IPS-18c (cell line): ENCODE measurements around the gene SEZ6.

Experiments
- H3K4me3 ChIP-seq: 2 replicates; pipeline ENCODE4 v1.7.0; 2013; ENCODE audit warnings: low read depth, mild to moderate bottlenecking, low read length, moderate library complexity; ENCODE audit not compliant: insufficient read depth
- H3K9me3 ChIP-seq: one replicate; pipeline ENCODE4 v1.6.1; 2013; ENCODE audit warnings: mild to moderate bottlenecking, low read length, moderate library complexity; ENCODE audit not compliant: control insufficient read depth, insufficient read depth

Gene SEZ6

DNA sequence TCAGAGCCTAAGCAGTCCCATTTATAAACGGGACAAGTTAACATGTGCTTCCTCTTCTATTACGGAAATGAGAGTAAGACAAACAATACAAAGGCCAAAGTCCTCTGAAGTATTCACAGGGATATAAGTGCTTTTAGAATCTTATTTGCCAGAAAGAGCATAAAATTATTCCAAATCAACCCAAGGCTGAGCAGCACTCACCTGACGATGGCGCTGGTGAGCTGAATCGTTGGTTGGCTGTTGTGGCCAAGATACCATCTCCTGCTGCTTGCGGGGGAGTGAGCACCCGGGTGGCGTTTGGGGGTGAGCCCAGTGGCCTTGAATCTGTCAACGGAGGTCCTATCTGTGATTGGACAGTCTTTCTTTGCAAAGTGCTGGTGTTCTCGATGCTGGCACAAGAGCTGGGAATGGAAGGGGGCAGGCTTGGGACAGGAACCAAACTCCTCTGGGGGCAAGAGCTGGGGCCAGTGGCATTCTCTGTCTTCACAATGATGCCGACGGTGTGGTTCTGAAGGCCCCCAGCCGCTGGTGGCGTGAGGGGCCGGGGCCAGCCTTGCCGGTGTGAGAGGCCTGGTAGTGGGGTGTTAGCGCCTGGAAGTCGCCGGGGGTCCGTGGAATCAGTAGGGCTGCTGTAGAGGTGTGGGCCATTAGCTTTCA is 93.4 kb downstream of the SEZ6 start:
- no peak overlapping the region for H3K4me3 ChIP-seq
- no peaks in the 10 kb centered on the region for H3K9me3 ChIP-seq

DNA sequence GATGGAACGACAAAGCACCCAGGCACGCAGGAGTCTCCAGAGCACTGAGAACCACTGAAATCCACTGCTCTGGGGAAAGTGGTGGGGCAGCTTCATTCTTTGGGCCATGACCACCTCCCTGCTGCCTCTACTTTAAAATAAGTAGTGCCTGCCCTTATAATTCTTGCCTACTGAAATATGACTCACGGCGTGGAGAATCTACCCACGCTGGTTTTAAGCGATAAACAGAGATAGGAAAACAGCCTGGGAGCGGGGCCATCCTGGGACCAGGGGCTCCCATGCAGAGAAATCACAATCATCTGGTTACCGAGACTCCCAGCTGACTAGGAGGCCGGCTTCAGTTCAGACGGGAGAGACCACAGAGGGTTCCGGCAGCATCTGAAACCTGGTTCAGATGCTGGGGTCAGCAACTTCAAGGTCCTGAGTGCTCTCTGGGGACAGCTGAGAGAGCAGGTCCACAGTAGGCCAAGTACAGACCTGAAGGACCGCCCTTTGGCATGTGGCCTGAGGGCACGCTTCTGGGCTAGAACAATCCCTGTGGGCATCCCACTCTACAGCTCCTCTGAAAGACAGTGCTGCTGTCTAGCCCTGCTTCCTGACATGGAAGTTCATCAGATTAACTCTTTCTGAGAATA is 94.3 kb downstream of the SEZ6 start:
- no peak overlapping the region for H3K4me3 ChIP-seq
- H3K9me3 ChIP-seq: no peaks in the 10 kb centered on the region

DNA sequence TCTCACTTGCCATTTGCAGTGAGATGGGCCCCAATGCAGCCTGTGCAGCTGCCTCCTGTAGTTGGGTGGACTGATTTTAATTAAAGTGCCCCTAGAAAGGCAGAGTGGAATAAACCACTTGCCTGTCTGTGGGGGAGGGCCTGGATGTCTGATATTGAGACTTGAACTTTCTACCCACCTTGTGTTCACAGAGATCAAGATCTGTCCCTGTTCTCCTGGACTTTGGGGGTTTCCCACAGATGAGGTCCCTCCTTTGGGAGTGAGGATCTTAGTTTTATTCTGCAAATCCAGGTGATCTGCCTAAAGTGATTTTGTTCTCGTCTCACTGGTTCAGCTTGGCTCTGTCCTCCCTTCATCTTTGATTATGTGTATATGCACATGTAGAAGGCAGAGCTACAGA is 95.3 kb downstream of the SEZ6 start:
- H3K4me3 ChIP-seq: no peak overlapping the region
- H3K9me3 ChIP-seq: no peaks in the 10 kb centered on the region

DNA sequence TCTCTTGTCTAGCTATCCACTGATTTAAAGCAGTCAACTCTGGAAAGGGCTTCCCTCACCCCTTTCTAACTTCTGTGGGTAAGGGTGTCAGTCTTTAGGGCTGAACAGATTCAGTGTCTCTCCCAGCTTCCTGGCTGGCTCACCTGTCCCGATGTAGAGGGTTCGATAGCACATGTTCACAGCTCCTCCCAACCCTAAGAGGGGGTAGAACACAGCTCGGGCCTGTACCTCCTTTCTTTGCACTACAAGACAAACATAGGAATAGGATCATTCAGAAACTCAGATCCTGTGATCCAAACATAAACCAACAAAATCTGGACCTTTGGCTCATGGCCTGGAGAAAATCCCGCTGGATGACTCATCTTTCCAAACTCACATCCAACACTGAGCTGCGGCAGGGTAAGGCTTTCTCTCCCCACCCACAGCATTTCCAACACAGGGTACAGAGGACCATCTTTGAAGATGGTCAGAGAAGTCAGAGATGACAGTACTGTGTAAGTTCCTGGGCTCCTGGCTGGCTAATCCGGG is 97.1 kb downstream of the SEZ6 start:
- no peaks in the 10 kb centered on the region for H3K9me3 ChIP-seq
- H3K4me3 ChIP-seq: no peak overlapping the region

DNA sequence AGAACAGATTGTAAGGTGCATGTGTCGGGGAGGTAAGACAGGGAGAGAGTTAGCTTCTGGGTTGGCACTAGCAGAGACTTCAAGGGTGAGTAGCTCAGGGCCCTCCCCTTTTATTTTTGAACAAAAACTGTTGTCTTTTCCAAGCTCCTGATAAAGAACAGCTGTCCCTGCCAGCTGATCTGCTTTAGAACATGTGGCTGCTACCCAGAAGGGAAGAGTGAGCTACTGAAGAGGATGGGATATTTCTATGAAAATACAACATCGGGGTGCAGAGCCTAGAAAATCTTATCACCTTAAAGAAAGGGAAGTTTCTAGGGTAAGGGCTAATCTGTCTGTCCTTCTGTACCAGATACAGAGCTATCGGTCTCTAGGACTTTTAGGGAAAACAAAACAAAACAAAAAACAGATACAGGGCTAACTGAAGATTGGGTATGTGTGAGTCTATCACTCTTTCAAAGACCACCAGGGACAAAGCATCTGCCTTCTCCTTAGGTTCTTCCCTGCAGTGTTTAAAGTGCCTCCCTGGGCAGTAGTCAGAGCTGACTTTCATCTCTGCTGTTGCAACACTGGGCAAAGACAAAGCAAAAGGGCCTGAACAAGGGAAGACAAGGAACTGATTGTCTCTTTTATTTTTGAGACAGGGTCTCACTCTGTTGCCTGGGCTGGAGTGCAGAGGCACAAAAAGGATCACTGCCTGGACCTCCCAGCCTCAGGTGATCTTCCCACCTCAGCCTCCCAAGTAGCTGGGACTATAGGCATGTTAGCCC is 97.9 kb downstream of the SEZ6 start:
- no peaks in the 10 kb centered on the region for H3K9me3 ChIP-seq
- no peak overlapping the region for H3K4me3 ChIP-seq

DNA sequence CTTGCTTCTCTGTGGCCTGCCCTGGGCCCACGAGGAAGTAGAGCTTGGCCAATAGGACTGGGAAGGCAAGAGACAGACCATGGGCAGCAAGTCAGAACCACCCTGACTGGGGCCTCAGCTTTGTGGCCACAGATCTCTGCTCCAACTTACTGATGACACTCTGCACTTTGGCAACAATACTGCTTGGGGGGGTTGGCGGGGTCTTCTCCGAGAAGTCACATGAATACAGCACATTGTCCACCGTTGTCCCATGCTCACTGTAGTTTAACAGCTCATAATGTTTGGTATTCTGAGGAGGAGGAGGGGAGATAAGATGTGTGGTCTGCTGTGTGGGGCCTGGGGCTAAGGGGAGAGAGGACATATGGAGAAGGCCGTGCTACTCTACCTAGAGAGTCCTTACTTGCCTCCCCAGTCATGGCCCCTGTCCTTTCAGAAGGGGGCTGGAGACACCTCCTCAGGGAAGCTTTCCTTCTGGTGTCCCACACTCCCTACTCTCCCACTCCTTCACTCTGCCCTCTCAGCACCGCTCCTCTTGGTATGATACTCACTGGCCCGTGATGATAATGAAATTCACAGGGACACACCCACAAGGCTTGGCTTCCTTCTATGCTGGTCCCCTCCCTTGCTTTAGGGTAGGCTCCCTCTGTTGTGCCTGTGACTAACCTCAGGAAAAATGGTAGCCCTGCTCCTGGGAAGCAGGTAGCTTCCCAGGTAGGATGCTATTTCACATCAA is 99.0 kb downstream of the SEZ6 start:
- Histone ChIP-seq H3K4me3 (no peak overlapping the region), H3K9me3 (no peaks in the 10 kb centered on the region)

DNA sequence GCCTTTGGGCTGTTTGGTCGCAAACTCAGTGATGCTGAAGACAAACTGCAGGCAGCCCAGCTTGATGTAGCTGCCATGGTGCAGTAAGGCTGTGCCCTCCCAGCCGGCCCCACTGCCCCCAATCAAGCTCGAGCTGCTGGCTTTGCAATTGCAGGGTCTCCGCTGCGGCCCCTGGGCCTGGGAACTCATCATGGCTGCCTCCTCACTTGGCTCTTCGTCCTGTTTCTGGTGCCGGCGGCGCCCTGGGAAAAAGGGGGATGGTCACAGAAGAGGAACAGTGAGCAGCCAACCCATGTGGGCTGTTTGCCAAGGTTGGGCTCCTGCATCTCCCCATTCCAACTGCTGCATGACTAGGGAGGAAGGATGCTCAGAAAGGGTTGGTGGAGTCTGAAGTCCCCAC is 99.6 kb downstream of the SEZ6 start:
- no peak overlapping the region for H3K4me3 ChIP-seq
- H3K9me3 ChIP-seq: no peaks in the 10 kb centered on the region
